Brain microvascular endothelial cell (primary cell): Measurements from ENCODE around the gene C10orf90.

Source experiments
- DNase-seq: peaks from one replicate; pipeline ENCODE4 v3.0.0-alpha.2; 2020
- H3K27ac ChIP-seq: fragments of 250-450 bp; sonication (Bioruptor Pico); 2 replicates; pipeline ENCODE4 v1.5.1; 2020; ENCODE audit warnings: mild to moderate bottlenecking, moderate library complexity
- H3K27me3 ChIP-seq: fragments of 250-450 bp; sonication (Bioruptor Pico); replicated peaks from 2 replicates; pipeline ENCODE4 v1.5.1; 2020; ENCODE audit warnings: mild to moderate bottlenecking
- H3K36me3 ChIP-seq: fragments of 250-450 bp; sonication (Bioruptor Pico); replicated peaks from 2 replicates; pipeline ENCODE4 v1.5.1; 2020; ENCODE audit warnings: mild to moderate bottlenecking
- H3K4me3 ChIP-seq: 2 replicates; pipeline ENCODE4 v1.5.1; 2011; ENCODE audit warnings: low read depth, mild to moderate bottlenecking, control low read depth, low read length, moderate library complexity
- CTCF ChIP-seq: IDR thresholded peaks from 2 replicates; pipeline ENCODE4 v1.5.1; 2011; ENCODE audit warnings: low read depth, mild to moderate bottlenecking, moderate library complexity, low read length, control low read depth, inconsistent platforms; ENCODE audit errors: missing control alignments
- in situ Hi-C: cut with HindIII; loops from 2 replicates; pipeline ENCODE4 v1.10.0; 2017; ENCODE audit warnings: low sequenced_read_pairs, low pct_ligation_motif_present

The C10orf90 gene

GRCh38 chr10:126705131-126705530 lies 34.6 kb upstream of the C10orf90 start:
- no peak for DNase-seq
- Histone ChIP-seq H3K36me3 (no peaks in the 10 kb centered on the region), H3K27me3 (peaks cover 4% of the 10 kb centered on the region), H3K4me3 (no peak overlapping the region), H3K27ac (no peak overlapping the region)
- TF ChIP-seq CTCF, result no peak
- in situ Hi-C loops, result no loop called here

GRCh38 chr10:126704649-126705048 lies 34.2 kb upstream of the C10orf90 start:
- peaks cover 4% of the 10 kb centered on the region for H3K27me3 ChIP-seq
- H3K36me3 ChIP-seq, result no peaks in the 10 kb centered on the region
- H3K4me3 ChIP-seq, result no peak overlapping the region
- in situ Hi-C loops, result no loop called here
- no peak for DNase-seq
- H3K27ac ChIP-seq, result no peak overlapping the region
- TF ChIP-seq CTCF, result no peak

GRCh38 chr10:126702181-126702580 lies 31.7 kb upstream of the C10orf90 start:
- Histone ChIP-seq H3K27ac (no peak overlapping the region), H3K4me3 (no peak overlapping the region), H3K36me3 (no peaks in the 10 kb centered on the region), H3K27me3 (peaks cover 4% of the 10 kb centered on the region)
- TF ChIP-seq CTCF, result no peak
- in situ Hi-C loops, result no loop called here
- peak; percentile 37 for DNase-seq

GRCh38 chr10:126701526-126701925 lies 31.0 kb upstream of the C10orf90 start:
- in situ Hi-C loops, result no loop called here
- no peak overlapping the region for H3K27ac ChIP-seq
- H3K27me3 ChIP-seq, result peaks cover 4% of the 10 kb centered on the region
- no peak for TF ChIP-seq CTCF
- H3K36me3 ChIP-seq, result no peaks in the 10 kb centered on the region
- DNase-seq, result no peak
- no peak overlapping the region for H3K4me3 ChIP-seq

- Histone ChIP-seq H3K27me3 (no peaks in the 10 kb centered on the region), H3K4me3 (no peak overlapping the region), H3K27ac (no peak overlapping the region), H3K36me3 (no peaks in the 10 kb centered on the region)
- TF ChIP-seq CTCF, result no peak
- in situ Hi-C loops, result no loop called here
- DNase-seq, result no peak
Observed at GRCh38 chr10:126696684-126697083, 26.2 kb upstream of the C10orf90 start.

- Histone ChIP-seq H3K36me3 (no peaks in the 10 kb centered on the region), H3K27me3 (no peaks in the 10 kb centered on the region), H3K4me3 (no peak overlapping the region), H3K27ac (no peak overlapping the region)
- TF ChIP-seq CTCF, result no peak
- DNase-seq, result no peak
- in situ Hi-C loops, result no loop called here
Observed at GRCh38 chr10:126691456-126691855, 21.0 kb upstream of the C10orf90 start.
